G401 (cell line): ENCODE results near the gene COL16A1. TPM values are rescaled to one million over a fixed set of nuclear protein-coding genes. Genes with fewer than 3 reads are reported as not detected.

Experiments
- DNase-seq: peaks from one replicate; pipeline ENCODE4 v3.0.0-alpha.2; 2015; ENCODE audit warnings: low spot score
- in situ Hi-C: cut with HindIII; loops from 2 replicates; pipeline ENCODE4 v1.10.0; 2016; ENCODE audit warnings: low sequenced_read_pairs, mixed read lengths
- total RNA-seq: library from RNA; depleted of rRNA; stranded (reverse); fragments of >200 nt; shearing (Covaris generic); gene quantifications from 2 replicates; pipeline ENCODE4 v1.2.3, GENCODE V29; 2014; rRNA removed

Gene COL16A1
- total RNA-seq, 1 experiment from 2014 or later, result 50.5 TPM

DNA sequence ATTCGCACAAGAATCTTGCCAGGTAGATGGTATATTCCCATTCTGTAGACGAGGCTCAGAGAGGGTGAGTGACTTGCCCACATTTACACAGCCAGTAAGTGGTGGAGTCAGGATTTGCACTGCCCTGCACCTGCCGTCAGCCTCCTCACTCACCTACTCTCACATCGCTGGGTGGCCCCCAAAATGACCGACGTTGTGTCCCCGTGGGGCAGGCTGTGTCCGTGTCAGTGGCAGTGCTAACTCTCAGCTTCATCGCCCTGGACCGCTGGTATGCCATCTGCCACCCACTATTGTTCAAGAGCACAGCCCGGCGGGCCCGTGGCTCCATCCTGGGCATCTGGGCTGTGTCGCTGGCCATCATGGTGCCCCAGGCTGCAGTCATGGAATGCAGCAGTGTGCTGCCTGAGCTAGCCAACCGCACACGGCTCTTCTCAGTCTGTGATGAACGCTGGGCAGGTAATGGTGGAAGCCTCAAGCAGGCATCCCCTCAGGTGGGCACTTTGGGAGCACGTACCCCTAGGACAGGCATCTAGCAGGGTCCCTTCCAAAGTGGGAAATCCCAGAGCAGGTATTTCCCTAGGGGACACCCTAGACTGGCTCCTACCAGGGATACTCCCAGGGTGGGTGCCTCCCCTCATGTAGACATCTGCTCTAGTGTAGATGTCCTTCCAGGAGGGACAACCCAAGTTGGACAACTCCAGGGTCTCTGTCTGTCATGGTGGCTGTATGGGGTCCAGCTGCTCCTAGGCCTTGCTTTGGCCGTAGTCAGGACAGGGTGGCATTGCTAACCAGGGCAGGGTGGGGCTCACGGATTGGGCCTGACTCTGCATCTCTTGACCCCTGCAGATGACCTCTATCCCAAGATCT, 83.0 kb downstream of the COL16A1 start:
- DNase-seq, result no peak
- in situ Hi-C loops, result no loop called here

DNA sequence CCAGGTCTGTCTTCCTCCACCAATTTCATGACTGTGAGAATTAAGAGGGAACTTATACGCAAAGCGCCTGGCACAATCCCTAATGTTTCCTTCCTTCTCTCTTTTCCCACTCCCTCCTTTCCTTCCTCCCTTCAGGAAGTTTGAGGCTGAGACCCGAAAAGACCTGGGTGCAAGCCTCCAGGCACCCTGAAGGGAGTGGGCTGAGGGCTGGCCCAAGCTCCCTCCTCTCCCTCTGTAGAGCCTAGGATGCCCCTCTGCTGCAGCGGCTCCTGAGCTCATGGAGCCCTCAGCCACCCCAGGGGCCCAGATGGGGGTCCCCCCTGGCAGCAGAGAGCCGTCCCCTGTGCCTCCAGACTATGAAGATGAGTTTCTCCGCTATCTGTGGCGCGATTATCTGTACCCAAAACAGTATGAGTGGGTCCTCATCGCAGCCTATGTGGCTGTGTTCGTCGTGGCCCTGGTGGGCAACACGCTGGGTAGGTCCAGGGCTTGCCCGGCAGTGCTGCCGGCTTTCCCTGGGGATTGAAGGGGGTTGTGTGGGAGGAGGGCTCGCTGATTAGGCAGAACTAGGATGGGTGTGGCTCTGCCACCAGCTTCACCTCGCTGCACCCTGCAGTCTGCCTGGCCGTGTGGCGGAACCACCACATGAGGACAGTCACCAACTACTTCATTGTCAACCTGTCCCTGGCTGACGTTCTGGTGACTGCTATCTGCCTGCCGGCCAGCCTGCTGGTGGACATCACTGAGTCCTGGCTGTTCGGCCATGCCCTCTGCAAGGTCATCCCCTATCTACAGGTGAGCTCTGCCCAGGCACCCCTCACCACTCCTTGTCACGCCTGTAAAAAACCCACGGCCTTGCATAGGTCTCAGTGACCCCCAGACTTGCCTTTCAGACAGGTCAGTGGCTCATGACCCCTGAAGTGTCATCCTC, 84.6 kb downstream of the COL16A1 start:
- no peak for DNase-seq
- in situ Hi-C loops, result no loop called here

GRCh38 chr1:31617916-31618746, 85.7 kb downstream of the COL16A1 start:
- in situ Hi-C loops, result no loop called here
- peak; percentile 21 for DNase-seq

GRCh38 chr1:31617218-31617915, 86.5 kb downstream of the COL16A1 start, which contains the start of gene HCRTR1:
TSS of gene HCRTR1 (plus strand) at chr1:31617689. CDS start at chr1:31619193, 1,504 bp downstream.
- DNase-seq, result no peak
- in situ Hi-C loops, result no loop called here

DNA sequence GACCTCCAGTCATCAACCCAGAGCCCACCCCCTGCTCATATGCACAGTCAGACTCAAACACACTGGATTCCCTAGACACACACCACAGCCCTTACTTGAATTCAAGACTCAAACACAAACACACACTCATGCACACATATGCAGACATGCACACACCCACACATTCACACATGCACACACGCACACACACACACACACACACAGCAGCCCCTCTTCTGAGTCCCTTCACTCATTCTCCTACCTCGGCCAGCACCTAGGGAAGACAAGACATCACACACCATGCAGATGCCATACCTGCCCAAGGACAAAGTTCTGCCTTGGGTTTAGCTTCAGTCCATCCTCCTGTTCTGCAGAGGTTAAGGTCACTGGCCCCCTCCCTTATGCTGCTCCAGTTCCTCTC, 87.9 kb downstream of the COL16A1 start:
- no peak for DNase-seq
- in situ Hi-C loops, result no loop called here

- in situ Hi-C loops, result no loop called here
- no peak for DNase-seq
Measured at GRCh38 chr1:31615414-31615813, 88.4 kb downstream of the COL16A1 start.

DNA sequence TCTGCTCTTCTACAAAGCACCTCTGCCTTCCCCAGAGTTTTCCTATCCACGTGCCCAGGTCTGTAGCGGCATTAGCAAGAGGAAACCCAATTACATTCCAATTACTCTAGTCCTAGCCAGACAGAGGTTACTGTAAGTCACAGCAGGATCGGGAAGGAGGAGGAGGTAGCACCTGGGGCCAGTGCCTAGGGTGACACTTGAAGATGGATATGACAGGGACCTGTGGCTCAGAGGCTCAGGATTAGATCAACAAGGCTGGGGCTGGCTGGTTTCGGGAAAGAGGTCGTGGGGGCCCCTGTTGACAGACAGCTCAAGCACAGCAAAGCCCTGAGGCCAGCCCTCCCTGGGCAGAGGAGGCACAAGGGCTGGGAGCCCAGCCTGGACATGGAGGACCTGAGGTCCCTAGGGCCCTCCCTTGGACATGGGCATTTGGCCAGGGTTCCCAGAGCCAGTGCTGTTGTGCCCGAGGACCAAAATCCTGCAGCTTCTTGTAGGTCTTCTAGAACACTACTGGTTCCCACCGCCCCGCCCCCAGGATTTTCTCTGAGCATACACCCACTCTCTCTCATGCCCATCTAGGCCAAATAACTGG, 89.3 kb downstream of the COL16A1 start:
- DNase-seq, result no peak
- in situ Hi-C loops, result no loop called here

GRCh38 chr1:31609514-31610118, 94.2 kb downstream of the COL16A1 start:
- in situ Hi-C loops, result no loop called here
- no peak for DNase-seq

DNA sequence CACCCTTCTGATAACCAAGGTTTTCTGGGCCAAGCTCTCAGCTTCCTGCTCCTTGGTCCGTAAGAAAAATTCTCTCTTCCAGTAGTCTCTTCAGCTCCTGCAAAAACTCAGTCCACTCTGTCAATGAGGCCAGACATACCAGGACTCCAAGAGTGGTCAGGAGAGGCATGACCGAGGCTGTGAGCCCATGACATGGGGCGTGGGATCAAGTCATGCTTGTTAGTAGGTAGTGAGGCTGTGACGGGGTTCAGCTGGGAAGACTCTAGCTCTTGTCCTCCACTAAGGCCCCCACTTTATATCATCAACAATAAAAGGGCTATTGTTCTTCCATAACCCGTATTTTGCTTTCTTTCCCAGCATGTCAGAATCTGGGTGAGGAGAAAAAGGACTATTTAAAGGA, 96.5 kb downstream of the COL16A1 start:
- no peak for DNase-seq
- in situ Hi-C loops, result no loop called here

DNA sequence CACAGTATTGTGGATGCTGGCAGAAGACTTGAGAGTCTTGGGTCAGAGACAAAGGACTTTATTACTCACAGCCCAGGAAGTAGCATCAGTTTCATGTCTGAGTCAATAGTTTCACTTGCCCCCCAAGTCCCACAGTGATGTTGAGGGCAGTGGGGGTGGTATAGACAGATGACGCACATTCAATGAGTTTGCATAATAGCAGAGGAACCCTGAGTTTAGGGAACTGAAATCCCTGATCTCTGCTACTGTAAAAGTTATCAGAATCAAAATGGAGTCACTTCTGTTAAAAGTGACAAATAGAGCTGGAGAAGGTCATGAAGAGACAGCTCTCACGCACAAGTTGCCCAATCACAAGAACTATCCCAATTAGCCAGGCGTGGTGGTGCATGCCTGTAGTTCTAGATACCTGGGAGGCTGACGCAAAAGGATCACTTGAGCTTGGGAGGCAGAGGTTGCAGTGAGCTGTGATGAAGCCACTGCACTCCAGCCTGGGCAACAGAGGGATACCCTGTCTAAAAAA, 97.8 kb downstream of the COL16A1 start:
- in situ Hi-C loops, result no loop called here
- DNase-seq, result no peak

Other genes starting within 250 kb of the COL16A1 start
- gene TINAGL1, start 127.5 kb downstream of the COL16A1 start, total RNA-seq, result 61.7 and 64.3 TPM in 2 replicates
- gene HCRTR1, start 86.3 kb downstream of the COL16A1 start, total RNA-seq, result 2.0 and 4.2 TPM in 2 replicates
- 75.9 and 77.7 TPM in 2 replicates for gene PEF1, start 59.1 kb downstream of the COL16A1 start, total RNA-seq
- gene ADGRB2, start 60.3 kb upstream of the COL16A1 start, total RNA-seq, result 45.4 and 49.5 TPM in 2 replicates
- 11.8 and 25.3 TPM in 2 replicates for gene SPOCD1, start 112.0 kb upstream of the COL16A1 start, total RNA-seq
- gene PTP4A2, start 234.4 kb upstream of the COL16A1 start, total RNA-seq, result 280 and 436 TPM in 2 replicates